Astrocyte (in vitro differentiated cells and primary cell): ENCODE measurements around the gene NEDD9. TPM values are rescaled to one million over a fixed set of nuclear protein-coding genes. Genes with fewer than 3 reads are reported as not detected.

Experiments used
- DNase-seq: peaks from one replicate; pipeline ENCODE4 v3.0.0-alpha.2; 2010; ENCODE audit warnings: low read depth
- FAIRE-seq: peaks from 2 replicates; lab custom pipeline; 2011; peaks lifted over from hg19 to GRCh38; lab: Jason Lieb, UNC
- H2AFZ ChIP-seq: 2 replicates; pipeline ENCODE4 v1.6.0; 2012; ENCODE audit warnings: low read depth, low read length, inconsistent platforms
- H3K27ac ChIP-seq: 2 replicates; pipeline ENCODE4 v1.5.1; 2011; ENCODE audit warnings: low read depth, low read length, inconsistent platforms
- H3K27me3 ChIP-seq: 2 replicates; pipeline ENCODE4 v1.6.0; 2011; ENCODE audit warnings: low read length, inconsistent platforms; ENCODE audit not compliant: insufficient read depth
- H3K36me3 ChIP-seq: 2 replicates; pipeline ENCODE4 v1.5.1; 2011; ENCODE audit warnings: low read length, inconsistent platforms; ENCODE audit not compliant: insufficient read depth
- H3K4me1 ChIP-seq: 2 replicates; pipeline ENCODE4 v1.5.1; 2011; ENCODE audit warnings: low read length, inconsistent platforms; ENCODE audit not compliant: insufficient read depth
- H3K4me2 ChIP-seq: 2 replicates; pipeline ENCODE4 v1.6.0; 2012; ENCODE audit warnings: low read length, inconsistent platforms
- H3K4me3 ChIP-seq: 2 replicates; pipeline ENCODE4 v1.5.1; 2011; ENCODE audit warnings: low read depth, mild to moderate bottlenecking, low read length, inconsistent platforms; ENCODE audit not compliant: insufficient read depth
- H3K79me2 ChIP-seq: 2 replicates; pipeline ENCODE4 v1.6.0; 2012; ENCODE audit warnings: mild to moderate bottlenecking, low read length, inconsistent platforms; ENCODE audit not compliant: insufficient read depth
- H3K9ac ChIP-seq: 2 replicates; pipeline ENCODE4 v1.6.0; 2012; ENCODE audit warnings: mild to moderate bottlenecking, low read length, inconsistent platforms
- H3K9me3 ChIP-seq: 2 replicates; pipeline ENCODE4 v1.5.1; 2012; ENCODE audit warnings: low read depth, mild to moderate bottlenecking, low read length, inconsistent platforms; ENCODE audit not compliant: insufficient read depth
- H4K20me1 ChIP-seq: 2 replicates; pipeline ENCODE4 v1.6.0; 2012; ENCODE audit warnings: low read length, inconsistent platforms; ENCODE audit not compliant: insufficient read depth
- H3K27ac Mint-ChIP-seq: one replicate; pipeline ENCODE4 v1.8.0; 2021; ENCODE audit warnings: mild to moderate bottlenecking, mixed read lengths; ENCODE audit not compliant: unreplicated experiment
- H3K27me3 Mint-ChIP-seq: one replicate; pipeline ENCODE4 v1.8.0; 2021; ENCODE audit warnings: low read depth, mixed read lengths; ENCODE audit not compliant: unreplicated experiment
- H3K36me3 Mint-ChIP-seq: one replicate; pipeline ENCODE4 v1.8.0; 2021; ENCODE audit warnings: low read depth, mixed read lengths; ENCODE audit not compliant: unreplicated experiment
- H3K4me1 Mint-ChIP-seq: one replicate; pipeline ENCODE4 v1.8.0; 2021; ENCODE audit warnings: low read depth, mixed read lengths; ENCODE audit not compliant: unreplicated experiment
- H3K4me3 Mint-ChIP-seq: one replicate; pipeline ENCODE4 v1.8.0; 2021; ENCODE audit warnings: mild to moderate bottlenecking, moderate library complexity, mixed read lengths; ENCODE audit not compliant: unreplicated experiment
- H3K9me3 Mint-ChIP-seq: one replicate; pipeline ENCODE4 v1.8.0; 2021; ENCODE audit warnings: mild to moderate bottlenecking, mixed read lengths; ENCODE audit not compliant: unreplicated experiment
- CTCF ChIP-seq: IDR thresholded peaks from 2 replicates; pipeline ENCODE4 v1.5.1; 2011; ENCODE audit warnings: low read depth, mild to moderate bottlenecking, inconsistent platforms, low read length, moderate library complexity; ENCODE audit not compliant: insufficient read depth
- EZH2 ChIP-seq: IDR thresholded peaks from 2 replicates; pipeline ENCODE4 v1.6.1; 2012; ENCODE audit warnings: mild to moderate bottlenecking, low read length, inconsistent platforms; ENCODE audit not compliant: insufficient read depth
- total RNA-seq: library from RNA; stranded (reverse); gene quantifications from 2 replicates; pipeline ENCODE4 v1.2.1, GENCODE V29; 2021

Gene NEDD9
- total RNA-seq, 1 donor from 2014 or later: 39.6 TPM

GRCh38 chr6:11233673-11234573 is 1.5 kb upstream of the NEDD9 start:
- H3K4me3 ChIP-seq: peak overlapping the region; percentile 98
- no peaks in the 10 kb centered on the region for H3K27me3 ChIP-seq
- no peak for DNase-seq
- peak overlapping the region; percentile 99 for H3K9ac ChIP-seq
- peaks cover 21% of the 10 kb centered on the region for H3K4me1 ChIP-seq
- H3K79me2 ChIP-seq: peaks cover 35% of the 10 kb centered on the region
- peaks cover 24% of the 10 kb centered on the region for H4K20me1 ChIP-seq
- no peak overlapping the region for H2AFZ ChIP-seq
- Mint-ChIP-seq H3K4me3 (peak overlapping the region; percentile 34), H3K27ac (peak overlapping the region; percentile 99), H3K36me3 (peaks cover under 1% of the 10 kb centered on the region), H3K9me3 (no peaks in the 10 kb centered on the region), H3K27me3 (no peaks in the 10 kb centered on the region), H3K4me1 (peaks cover 36% of the 10 kb centered on the region)
- peak overlapping the region; percentile 95 for H3K27ac ChIP-seq
- no peak for FAIRE-seq
- no peaks in the 10 kb centered on the region for H3K9me3 ChIP-seq
- TF ChIP-seq EZH2 (no peak), CTCF (no peak)
- no peaks in the 10 kb centered on the region for H3K36me3 ChIP-seq
- peak overlapping the region; percentile 93 for H3K4me2 ChIP-seq

GRCh38 chr6:11232770-11233626 is 530 bp upstream of the NEDD9 start:
- peak overlapping the region; percentile 99 for H3K9ac ChIP-seq
- Mint-ChIP-seq H3K27me3 (no peaks in the 10 kb centered on the region), H3K4me1 (peaks cover 38% of the 10 kb centered on the region), H3K4me3 (peak overlapping the region; percentile 96), H3K27ac (peak overlapping the region; percentile 99), H3K9me3 (no peaks in the 10 kb centered on the region), H3K36me3 (peaks cover 2% of the 10 kb centered on the region)
- H4K20me1 ChIP-seq: peaks cover 26% of the 10 kb centered on the region
- TF ChIP-seq EZH2 (no peak), CTCF (no peak)
- H3K4me3 ChIP-seq: peak overlapping the region; percentile 98
- H3K27ac ChIP-seq: peak overlapping the region; percentile 95
- H3K36me3 ChIP-seq: no peaks in the 10 kb centered on the region
- DNase-seq (no peak), FAIRE-seq (no peak)
- H3K79me2 ChIP-seq: peaks cover 44% of the 10 kb centered on the region
- H2AFZ ChIP-seq: peak overlapping the region; percentile 48
- peaks cover 26% of the 10 kb centered on the region for H3K4me1 ChIP-seq
- peak overlapping the region; percentile 93 for H3K4me2 ChIP-seq
- H3K27me3 ChIP-seq: no peaks in the 10 kb centered on the region
- H3K9me3 ChIP-seq: no peaks in the 10 kb centered on the region
